Panc1 (cell line): ENCODE results near the gene ITGA2B. TPM values are rescaled to one million over a fixed set of nuclear protein-coding genes. Genes with fewer than 3 reads are reported as not detected.

Experiments
- ATAC-seq: fragments of 200-7000 bp; cut with Tn5 transposase; 2 replicates; pipeline ENCODE4 v1.9.1; 2020; ENCODE audit warnings: mild to moderate bottlenecking, moderate library complexity
- BruUV-seq: library from RNA; stranded (reverse); fragments of 400-500 nt; replicated peaks from 2 replicates; lab custom pipeline; 2021; lab: Mats Ljungman, UMichigan
- CTCF ChIA-PET: fragments of 300-600 bp; sonication (Branson Sonifier 250); formaldehyde crosslinking; loops from one replicate; lab custom pipeline; 2022; ENCODE audit warnings: antibody characterized with exemption; lab: Charles Lee
- POLR2A ChIA-PET: fragments of 300-600 bp; sonication (Branson Sonifier 250); formaldehyde crosslinking; loops from one replicate; lab custom pipeline; 2022; ENCODE audit warnings: antibody characterized with exemption; lab: Charles Lee
- DNase-seq: peaks from one replicate; pipeline ENCODE4 v3.0.0-alpha.2; 2010; ENCODE audit warnings: low read depth, low spot score
- H3K27ac ChIP-seq: 2 replicates; pipeline ENCODE4 v1.5.1; 2011; ENCODE audit warnings: mild to moderate bottlenecking, low read length, inconsistent platforms
- H3K27me3 ChIP-seq: fragments of 200-500 bp; sonication (Bioruptor generic); 2 replicates; pipeline ENCODE4 v1.6.0; 2014; ENCODE audit warnings: low read length, inconsistent platforms; ENCODE audit not compliant: control insufficient read depth, insufficient read depth
- H3K36me3 ChIP-seq: fragments of 200-500 bp; sonication (Bioruptor generic); 2 replicates; pipeline ENCODE4 v1.5.1; 2014; ENCODE audit warnings: inconsistent platforms, mild to moderate bottlenecking, low read length, moderate library complexity; ENCODE audit not compliant: control insufficient read depth, insufficient read depth
- H3K4me1 ChIP-seq: 2 replicates; pipeline ENCODE4 v1.5.1; 2011; ENCODE audit warnings: inconsistent platforms, mild to moderate bottlenecking, low read length, moderate library complexity; ENCODE audit not compliant: control insufficient read depth, insufficient read depth
- H3K4me3 ChIP-seq, 2 experiments: 2 replicates each; pipeline ENCODE4 v1.5.1; 2011 to 2012; ENCODE audit warnings: low read depth in 2 of 2, low read length in 2 of 2, mild to moderate bottlenecking in 2 of 2, inconsistent platforms in 1 of 2, moderate library complexity in 1 of 2
- H3K9me3 ChIP-seq: fragments of 200-500 bp; sonication (Bioruptor generic); 2 replicates; pipeline ENCODE4 v1.5.1; 2014; ENCODE audit warnings: low read depth, mild to moderate bottlenecking, inconsistent platforms, low read length, moderate library complexity; ENCODE audit not compliant: control insufficient read depth, insufficient read depth
- CTCF ChIP-seq: fragments of 450-650 bp; IDR thresholded peaks from 2 replicates; pipeline ENCODE4 v1.5.1; 2017; ENCODE audit warnings: mild to moderate bottlenecking
- POLR2AphosphoS5 ChIP-seq: IDR thresholded peaks from 2 replicates; pipeline ENCODE4 v1.6.1; 2012; ENCODE audit warnings: mild to moderate bottlenecking, low read depth, low read length, moderate library complexity
- REST ChIP-seq, 2 experiments: IDR thresholded peaks; 2 replicates each; pipeline ENCODE4 v1.6.1; 2011 to 2012; ENCODE audit warnings: low read depth in 2 of 2, control low read depth in 1 of 2, low read length in 1 of 2, mild to moderate bottlenecking in 1 of 2, moderate library complexity in 1 of 2; ENCODE audit not compliant: insufficient read depth in 1 of 2
- SIN3A ChIP-seq: IDR thresholded peaks from 2 replicates; pipeline ENCODE4 v1.6.1; 2012; ENCODE audit warnings: low read depth, mild to moderate bottlenecking, low read length, moderate library complexity, borderline replicate concordance; ENCODE audit not compliant: insufficient read depth
- TCF7L2 ChIP-seq: IDR thresholded peaks from 2 replicates; pipeline ENCODE4 v1.6.1; 2011; ENCODE audit warnings: mild to moderate bottlenecking, low read depth, low read length, inconsistent platforms
- in situ Hi-C: cut with HindIII; loops from 2 replicates; pipeline ENCODE4 v1.10.0; 2016; ENCODE audit warnings: low sequenced_read_pairs, low pct_unique_long_range_greater_than_20kb
- intact Hi-C: fragments of 100-400 bp; cut with micrococcal nuclease; formaldehyde crosslinking; loops from one replicate; pipeline ENCODE4 v1.10.0; 2022; ENCODE audit not compliant: unreplicated experiment
- total RNA-seq: library from RNA; stranded (reverse); gene quantifications from one replicate; pipeline ENCODE4 v1.2.1, GENCODE V29; 2021; ENCODE audit not compliant: unreplicated experiment

Gene ITGA2B
- total RNA-seq, 1 experiment from 2014 or later, result 2.4 TPM

GRCh38 chr17:44334727-44335126 lies 54.7 kb downstream of the ITGA2B start:
- POLR2A ChIA-PET, result interaction anchor here (0.6 to 1.1 kb wide), 2 partner anchors 11 to 115 kb away, joined by 3 to 6 read pairs; partner anchors contain the start of genes GRN and UBTF
- H3K27ac ChIP-seq, result no peak overlapping the region
- H3K27me3 ChIP-seq, result no peaks in the 10 kb centered on the region
- H3K36me3 ChIP-seq, result no peaks in the 10 kb centered on the region
- BruUV-seq, result no TSS peak
- TF ChIP-seq REST (IDR thresholded peaks at IDR 0.05; ENCODE audit: insufficient read depth in 1 of 2, low read depth in 2 of 2, low read length in 1 of 2) (no peak), TCF7L2 (no peak), SIN3A (no peak), POLR2AphosphoS5 (no peak), CTCF (no peak)
- CTCF ChIA-PET, result interaction anchor here (0.6 kb wide), 1 partner anchor 185 kb away, joined by 3 read pairs; no protein-coding TSS in a partner anchor
- DNase-seq (no peak), ATAC-seq (no peak)
- H3K4me3 ChIP-seq, result no peak overlapping the region
- in situ Hi-C loops (no loop called here), intact Hi-C loops (no loop called here)
- H3K9me3 ChIP-seq, result no peaks in the 10 kb centered on the region
- no peaks in the 10 kb centered on the region for H3K4me1 ChIP-seq

- POLR2A ChIA-PET, result interaction anchor here (0.6 to 1.1 kb wide), 2 partner anchors 11 to 115 kb away, joined by 3 to 6 read pairs; partner anchors contain the start of genes GRN and UBTF
- DNase-seq, result no peak
- H3K4me1 ChIP-seq, result no peaks in the 10 kb centered on the region
- H3K9me3 ChIP-seq, result no peaks in the 10 kb centered on the region
- no peak for ATAC-seq
- no peak overlapping the region for H3K4me3 ChIP-seq
- in situ Hi-C loops, result no loop called here
- H3K27me3 ChIP-seq, result no peaks in the 10 kb centered on the region
- CTCF ChIA-PET, result interaction anchor here (0.6 kb wide), 2 partner anchors 185 to 822 kb away, joined by 3 to 4 read pairs; no protein-coding TSS in a partner anchor
- intact Hi-C loops, result no loop called here
- no peak for TF ChIP-seq CTCF
- no peak for TF ChIP-seq REST (IDR thresholded peaks at IDR 0.05; ENCODE audit: insufficient read depth in 1 of 2, low read depth in 2 of 2, low read length in 1 of 2)
- no peak for TF ChIP-seq TCF7L2
- no peak for TF ChIP-seq SIN3A
- TF ChIP-seq POLR2AphosphoS5, result no peak
- BruUV-seq, result no TSS peak
- no peaks in the 10 kb centered on the region for H3K36me3 ChIP-seq
- no peak overlapping the region for H3K27ac ChIP-seq
Measured at GRCh38 chr17:44334315-44334714, 55.1 kb downstream of the ITGA2B start.
